Stimulated activated CD4-positive, alpha-beta T cell treated with anti-CD3 and anti-CD28 coated beads, Interleukin-2, amount 100 ng/mL, for 4 hours (primary cell): ENCODE results near the gene KCTD13.
A peak's percentile ranks its signal among the peaks of the same experiment; 100 is the strongest.
"Not testable (repeated sequence)": the region's sequence is repeated elsewhere in the genome, so short reads cannot be mapped to it uniquely, and the experiment has no call there.

Experiments
- DNase-seq: peaks from one replicate; pipeline ENCODE4 v3.0.0-alpha.2; 2020; ENCODE audit warnings: low read depth

Gene KCTD13, protein sequence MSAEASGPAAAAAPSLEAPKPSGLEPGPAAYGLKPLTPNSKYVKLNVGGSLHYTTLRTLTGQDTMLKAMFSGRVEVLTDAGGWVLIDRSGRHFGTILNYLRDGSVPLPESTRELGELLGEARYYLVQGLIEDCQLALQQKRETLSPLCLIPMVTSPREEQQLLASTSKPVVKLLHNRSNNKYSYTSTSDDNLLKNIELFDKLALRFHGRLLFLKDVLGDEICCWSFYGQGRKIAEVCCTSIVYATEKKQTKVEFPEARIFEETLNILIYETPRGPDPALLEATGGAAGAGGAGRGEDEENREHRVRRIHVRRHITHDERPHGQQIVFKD

DNA sequence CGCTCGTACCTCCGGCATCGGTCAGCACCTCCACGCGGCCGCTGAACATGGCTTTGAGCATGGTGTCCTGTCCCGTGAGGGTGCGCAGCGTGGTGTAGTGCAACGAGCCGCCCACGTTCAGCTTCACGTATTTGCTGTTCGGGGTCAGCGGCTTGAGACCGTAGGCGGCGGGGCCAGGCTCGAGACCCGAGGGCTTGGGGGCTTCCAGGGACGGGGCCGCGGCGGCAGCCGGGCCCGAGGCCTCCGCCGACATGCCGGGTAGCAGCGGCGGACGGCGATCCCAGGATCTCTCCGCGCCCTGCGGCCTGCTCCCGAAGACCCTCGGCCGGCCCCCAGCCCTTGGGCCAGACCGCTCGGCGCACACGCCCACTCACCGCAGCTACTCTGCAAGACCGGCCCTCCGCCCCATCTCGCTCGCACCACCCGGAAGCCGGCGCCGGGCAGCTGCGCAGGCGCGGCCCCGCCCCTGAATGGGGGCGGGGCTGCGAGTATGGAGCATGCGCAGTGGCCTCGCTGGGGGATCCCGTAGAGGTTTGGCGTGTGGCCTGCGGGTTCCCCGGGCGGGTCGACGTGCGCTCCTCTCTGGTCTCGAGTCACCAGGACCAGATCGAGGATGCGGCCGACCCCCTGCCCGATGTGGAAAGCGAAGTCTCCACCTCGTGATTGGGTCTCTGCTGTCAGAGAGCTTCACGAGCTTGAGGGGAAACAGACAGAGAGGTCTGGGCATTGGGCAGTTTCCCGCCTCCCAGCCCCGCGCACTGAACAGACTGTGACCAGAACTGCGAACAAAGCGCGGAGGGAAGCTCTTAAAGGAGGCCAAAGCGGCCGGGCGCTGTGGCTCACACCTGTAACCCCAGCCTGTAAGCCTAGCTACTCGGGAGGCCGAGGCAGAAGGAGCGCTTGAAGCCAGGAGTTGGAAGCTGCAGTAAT, at the start of gene KCTD13:
KCTD13 (minus strand) TSS at position 446 of the 930 bp plus-strand sequence; CDS start at position 253, 193 bp downstream.
- peak; percentile 75 for DNase-seq

DNA sequence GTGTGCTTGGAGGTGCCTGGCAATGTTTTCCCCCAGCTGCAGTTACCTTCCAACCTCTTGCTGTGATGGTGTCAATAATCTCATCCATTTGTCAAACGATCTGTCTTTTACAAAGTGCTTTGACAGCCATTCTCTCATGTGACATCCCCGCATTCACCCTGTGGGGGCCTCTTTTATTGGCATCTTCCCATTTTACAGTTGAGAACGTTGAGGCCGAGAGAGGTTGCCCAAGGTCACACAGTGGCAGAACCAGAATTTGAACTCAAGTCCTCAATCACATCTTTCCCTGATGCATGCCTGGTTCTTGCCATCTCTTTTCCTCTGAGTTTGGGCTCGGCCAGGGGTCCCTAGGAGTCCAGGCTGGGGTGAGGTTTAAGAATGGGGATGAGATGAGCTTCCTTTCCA, 49.1 kb upstream of the KCTD13 start:
- DNase-seq, result no peak

GRCh38 chr16:29974291-29975133, 48.5 kb upstream of the KCTD13 start:
- no peak for DNase-seq

GRCh38 chr16:29973384-29974246, 47.6 kb upstream of the KCTD13 start, which contains the start of gene TAOK2:
TSS of gene TAOK2 (plus strand) at chr16:29973868. CDS start at chr16:29977773, 3,905 bp downstream.
- DNase-seq, result peak; percentile 84

DNA sequence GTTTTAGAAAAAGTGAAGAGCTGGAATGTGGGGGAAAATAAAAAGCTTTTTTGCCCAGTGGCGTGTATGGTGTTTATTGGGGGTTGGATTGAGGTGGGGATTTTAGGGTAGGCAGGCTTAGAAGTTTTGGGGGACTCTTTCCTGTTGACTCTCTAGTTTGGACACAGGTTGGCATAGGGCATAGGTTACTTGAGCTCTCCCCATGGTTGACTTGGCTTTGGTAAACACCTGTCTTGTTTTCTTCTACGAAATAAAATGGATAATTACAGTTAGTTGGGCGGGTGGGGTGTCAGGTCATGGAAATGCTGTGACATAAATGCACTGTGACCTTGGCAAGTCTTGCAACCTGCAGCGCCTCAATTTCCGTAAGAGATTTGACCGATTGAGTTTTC, 47.0 kb upstream of the KCTD13 start:
- DNase-seq, result no peak

- no peak for DNase-seq
These were observed 46.5 kb upstream of the KCTD13 start for GRCh38 chr16:29972500-29972899.

DNA sequence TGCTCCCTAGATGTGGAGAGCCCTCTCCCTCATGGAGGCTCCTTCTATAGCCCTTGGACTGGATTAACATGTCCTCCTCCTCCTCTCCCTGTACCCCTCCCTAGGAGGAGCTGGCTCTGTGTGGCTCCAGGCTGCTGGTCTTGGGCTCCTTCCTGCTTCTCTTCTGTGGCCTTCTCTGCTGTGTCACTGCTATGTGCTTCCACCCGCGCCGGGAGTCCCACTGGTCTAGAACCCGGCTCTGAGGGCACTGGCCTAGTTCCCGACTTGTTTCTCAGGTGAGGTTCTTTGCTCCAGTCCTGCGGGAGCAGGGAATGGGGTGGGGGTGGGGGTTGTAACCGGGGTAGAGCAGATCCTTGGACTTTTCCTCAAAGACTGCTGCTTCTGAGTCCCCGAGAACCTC, 45.3 kb upstream of the KCTD13 start:
- DNase-seq, result no peak

GRCh38 chr16:29968205-29968604, 42.2 kb upstream of the KCTD13 start:
- no peak for DNase-seq

- no peak for DNase-seq
These were observed 37.2 kb upstream of the KCTD13 start for GRCh38 chr16:29963021-29963743.

GRCh38 chr16:29962344-29962994, 36.4 kb upstream of the KCTD13 start:
- DNase-seq, result no peak

- DNase-seq, result peak; percentile 88
These were observed 35.7 kb upstream of the KCTD13 start, which contains the start of gene TMEM219 for GRCh38 chr16:29961479-29962343. TSS of gene TMEM219 (plus strand) at chr16:29962079. CDS start at chr16:29963144, 1,065 bp downstream.

- DNase-seq, result no peak
These were observed 35.1 kb upstream of the KCTD13 start for GRCh38 chr16:29961127-29961478.

DNA sequence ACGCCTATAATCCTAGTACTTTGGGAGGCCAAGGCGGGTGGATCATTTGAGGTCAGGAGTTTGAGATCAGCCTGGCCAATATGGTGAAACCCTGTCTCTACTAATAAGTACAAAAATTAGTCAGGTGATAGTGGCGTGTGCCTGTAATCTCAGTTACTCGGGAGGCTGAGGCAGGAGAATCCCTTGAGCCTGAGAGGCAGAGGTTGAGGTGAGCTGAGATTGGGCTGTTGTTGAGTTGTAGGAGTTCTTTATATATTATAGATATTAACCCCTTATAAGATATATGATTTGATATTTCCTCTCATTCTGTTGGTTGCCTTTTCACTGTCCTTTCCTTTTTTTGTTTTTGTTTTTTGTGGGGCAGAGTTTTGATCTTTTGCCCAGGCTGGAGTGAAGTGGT, 33.8 kb upstream of the KCTD13 start:
- DNase-seq, result not testable (repeated sequence)

DNA sequence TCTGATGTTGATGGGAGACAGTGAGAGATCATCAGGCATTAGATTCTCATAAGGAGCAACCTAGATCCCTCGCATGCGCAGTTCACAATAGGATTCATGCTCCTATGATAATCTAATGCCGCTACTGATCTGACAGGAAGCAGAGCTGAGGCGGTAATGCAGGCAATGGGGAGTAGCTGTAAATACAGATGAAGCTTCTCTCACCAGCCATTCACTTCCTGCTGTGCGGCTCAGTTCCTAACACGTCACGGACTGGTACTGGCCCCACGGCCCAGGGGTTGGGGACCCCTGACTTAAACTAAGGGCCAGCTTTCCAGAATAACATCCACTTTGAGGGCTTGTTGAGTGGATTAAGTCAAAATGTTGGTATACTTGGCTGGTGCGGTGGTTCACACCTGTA, 33.3 kb upstream of the KCTD13 start:
- DNase-seq, result no peak

DNA sequence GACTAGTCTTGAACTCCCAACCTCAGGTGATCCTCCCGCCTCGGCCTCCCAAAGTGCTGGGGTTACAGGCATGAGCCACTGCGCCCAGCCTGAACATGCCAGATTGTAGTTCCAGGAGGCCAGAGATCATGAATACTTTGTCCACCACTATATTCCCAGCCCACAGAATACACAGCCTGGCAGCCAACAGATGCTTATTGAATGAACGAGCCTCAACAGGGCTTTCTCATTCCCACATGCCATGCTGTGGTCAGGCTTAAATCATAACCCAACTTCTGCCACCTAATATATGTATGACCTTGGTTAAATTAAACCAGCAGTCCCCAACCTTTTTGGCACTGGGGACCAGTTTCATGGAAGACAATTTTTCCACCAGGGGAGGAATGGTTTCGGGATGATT, 32.7 kb upstream of the KCTD13 start:
- DNase-seq, result no peak

- DNase-seq, result no peak
These were observed 25.8 kb upstream of the KCTD13 start for GRCh38 chr16:29951625-29952365.

DNA sequence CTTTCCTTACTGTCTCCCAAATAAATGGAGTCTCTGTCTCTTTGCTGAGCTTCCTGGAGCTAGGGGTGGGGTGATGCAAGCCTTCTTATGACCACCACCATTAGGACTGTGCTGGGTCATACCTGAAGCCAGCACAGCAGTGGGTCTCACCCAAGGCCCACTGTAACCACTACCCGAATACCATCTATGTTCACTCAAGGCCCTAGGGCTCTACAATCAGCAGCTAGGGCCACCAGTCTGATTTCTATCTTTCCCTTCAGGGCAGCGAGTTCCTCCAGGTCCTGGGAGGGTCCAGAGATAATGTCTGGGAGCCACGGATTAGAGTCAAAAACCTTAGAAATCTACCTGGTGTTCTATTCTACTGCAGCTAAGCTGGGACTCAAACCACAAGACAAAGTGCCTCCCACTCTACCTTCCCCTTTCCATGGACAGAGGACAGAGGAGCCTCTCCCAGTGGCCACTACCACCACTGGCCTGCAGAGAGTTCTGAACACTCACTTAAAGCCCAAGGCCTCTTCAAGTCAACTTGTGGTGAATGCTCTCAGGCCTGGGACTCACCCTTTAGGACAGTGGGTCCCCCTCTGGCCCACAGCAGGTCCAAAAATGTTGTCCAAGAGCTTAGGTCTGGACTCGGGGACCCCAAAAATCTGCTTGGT, 24.9 kb upstream of the KCTD13 start:
- no peak for DNase-seq

- DNase-seq, result no peak
These were observed 21.9 kb upstream of the KCTD13 start for GRCh38 chr16:29947897-29948296.
